Upper lobe of left lung (tissue), 4 donors: Measurements from ENCODE around the gene TECPR1.

Experiments
- CTCF ChIP-seq, 6 experiments: fragments of 450-650 bp in 4 of 6; fragments of 200-600 bp in 2 of 6; sonication (generic) in 2 of 6; IDR thresholded peaks; one replicate each; pipeline ENCODE4 v1.5.1; 2016 to 2019; ENCODE audit warnings: antibody characterized with exemption in 6 of 6
- EP300 ChIP-seq, 4 donors: sonication (generic); formaldehyde crosslinking; IDR thresholded peaks; one replicate each; pipeline ENCODE4 v1.5.1; 2017; ENCODE audit warnings: antibody characterized with exemption in 4 of 4, control low read depth in 2 of 4
- POLR2A ChIP-seq, 4 donors: fragments of 450-650 bp; IDR thresholded peaks; one replicate each; pipeline ENCODE4 v1.5.1; 2016 to 2017; ENCODE audit warnings: antibody characterized with exemption in 4 of 4, mild to moderate bottlenecking in 2 of 4

DNA sequence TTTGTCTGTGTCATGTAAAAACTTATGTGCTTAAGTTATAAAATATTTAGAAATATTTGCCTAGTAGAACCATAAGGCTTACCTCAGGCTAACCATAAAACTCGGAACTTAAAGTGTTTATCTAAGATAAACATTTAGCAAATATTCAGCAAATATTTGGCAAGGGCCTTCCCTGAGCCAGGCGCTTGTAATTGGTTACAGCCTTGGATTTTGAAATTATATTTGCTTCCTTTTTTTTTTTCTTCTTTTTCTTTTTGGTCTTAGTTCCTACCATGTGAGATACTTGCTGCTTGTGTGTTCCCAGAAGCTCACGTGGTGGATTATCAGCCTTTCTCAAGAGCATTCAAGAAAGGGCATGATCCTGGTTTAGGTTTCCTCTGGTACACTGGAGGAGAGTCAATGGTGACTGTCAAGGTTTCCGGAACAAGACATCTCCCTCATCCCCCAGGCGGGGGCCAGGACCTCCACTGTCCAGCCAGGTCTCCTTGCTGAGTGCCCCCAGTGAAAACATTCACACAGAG lies 24.3 kb upstream of the TECPR1 start:
- no peak for TF ChIP-seq CTCF (IDR thresholded peaks at IDR 0.05)
- no peak for TF ChIP-seq POLR2A (IDR thresholded peaks at IDR 0.05)
- TF ChIP-seq EP300 (IDR thresholded peaks at IDR 0.05), result peak in 1 of 4 donors; percentile 89
